GM18858 (cell line): ENCODE measurements around the gene RFLNA.

Source experiments
- ATAC-seq: cut with Tn5 transposase; IDR thresholded peaks from one replicate; pipeline ENCODE4 v1.9.1; 2021; ENCODE audit not compliant: unreplicated experiment

The RFLNA gene

GRCh38 chr12:124354400-124354799 lies 59.5 kb downstream of the RFLNA start:
- ATAC-seq, result no peak

GRCh38 chr12:124356221-124356620 lies 61.3 kb downstream of the RFLNA start:
- no peak for ATAC-seq

GRCh38 chr12:124357616-124358015 lies 62.7 kb downstream of the RFLNA start:
- ATAC-seq, result no peak

- ATAC-seq, result no peak
Measured at GRCh38 chr12:124358572-124358971, 63.7 kb downstream of the RFLNA start.

- ATAC-seq, result no peak
Measured at GRCh38 chr12:124359671-124360581, 65.0 kb downstream of the RFLNA start.

- no peak for ATAC-seq
Measured at GRCh38 chr12:124361074-124361970, 66.4 kb downstream of the RFLNA start.

- no peak for ATAC-seq
Measured at GRCh38 chr12:124361996-124362395, 67.1 kb downstream of the RFLNA start.

GRCh38 chr12:124363353-124363965 lies 68.6 kb downstream of the RFLNA start:
- no peak for ATAC-seq

- ATAC-seq, result no peak
Measured at GRCh38 chr12:124364543-124364942, 69.7 kb downstream of the RFLNA start.
